ENCODE results near the gene CAMSAP2. TPM values are rescaled to one million over a fixed set of nuclear protein-coding genes. Genes with fewer than 3 reads are reported as not detected.

The CAMSAP2 gene
- total RNA-seq, 1 experiment from 2014 or later: 14.2 TPM

- DNase-seq (ENCODE audit: low spot score): no peak
- in situ Hi-C loops (cut with HindIII; ENCODE audit: low sequenced_read_pairs): no loop called here
Measured at GRCh38 chr1:200869753-200870391, 131.2 kb downstream of the CAMSAP2 start.

DNA sequence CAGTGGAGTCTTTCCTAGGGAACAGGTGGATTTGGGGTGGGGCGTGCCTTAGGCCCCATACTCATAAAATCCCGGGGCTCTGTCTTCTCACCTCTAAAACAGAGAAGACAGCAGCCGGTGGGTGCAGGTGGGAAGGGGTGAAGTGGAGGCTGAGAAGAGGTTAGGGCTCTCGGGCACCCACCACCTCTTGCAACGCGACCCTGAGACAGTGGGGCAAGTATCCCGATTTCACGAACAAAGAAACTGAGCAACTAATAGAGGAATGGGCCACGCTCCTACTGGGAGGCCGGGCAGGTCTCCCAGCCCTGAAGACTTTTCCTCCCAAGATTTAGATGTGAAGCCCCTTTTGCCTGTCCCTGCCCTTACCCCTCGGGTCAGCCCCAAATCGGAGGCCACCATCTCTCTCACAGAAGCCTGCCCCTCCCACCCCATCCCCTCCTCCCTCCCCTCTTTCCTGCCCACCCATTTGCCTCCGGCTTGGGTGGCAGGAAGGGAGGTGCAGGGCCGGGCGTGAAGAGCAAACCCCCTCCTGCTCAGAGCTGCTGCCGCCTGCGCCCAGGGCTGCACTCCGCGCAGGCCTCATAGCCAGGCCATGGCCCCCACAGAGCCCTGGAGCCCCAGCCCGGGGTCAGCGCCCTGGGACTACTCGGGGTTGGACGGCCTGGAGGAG, 133.9 kb downstream of the CAMSAP2 start, which contains the start of gene GPR25:
GPR25 (plus strand) TSS at position 536 of the 670 bp plus-strand sequence; CDS start at position 593, 57 bp downstream.
- DNase-seq (ENCODE audit: low spot score): no peak

DNA sequence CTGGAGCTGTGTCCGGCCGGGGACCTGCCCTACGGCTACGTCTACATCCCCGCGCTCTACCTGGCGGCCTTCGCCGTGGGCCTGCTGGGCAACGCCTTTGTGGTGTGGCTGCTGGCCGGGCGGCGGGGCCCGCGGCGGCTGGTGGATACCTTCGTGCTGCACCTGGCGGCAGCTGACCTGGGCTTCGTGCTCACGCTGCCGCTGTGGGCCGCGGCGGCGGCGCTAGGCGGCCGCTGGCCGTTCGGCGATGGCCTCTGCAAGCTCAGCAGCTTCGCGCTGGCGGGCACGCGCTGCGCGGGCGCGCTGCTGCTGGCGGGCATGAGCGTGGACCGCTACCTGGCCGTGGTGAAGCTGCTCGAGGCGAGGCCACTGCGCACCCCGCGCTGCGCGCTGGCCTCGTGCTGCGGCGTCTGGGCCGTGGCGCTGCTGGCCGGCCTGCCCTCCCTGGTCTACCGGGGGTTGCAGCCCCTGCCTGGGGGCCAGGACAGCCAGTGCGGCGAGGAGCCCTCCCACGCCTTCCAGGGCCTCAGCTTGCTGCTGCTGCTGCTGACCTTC, 134.5 kb downstream of the CAMSAP2 start:
- no peak for DNase-seq (ENCODE audit: low spot score)
- in situ Hi-C loops (cut with HindIII; ENCODE audit: low sequenced_read_pairs): no loop called here

More for the DNA sequence above, 133.9 kb downstream of the CAMSAP2 start, which contains the start of gene GPR25:
- in situ Hi-C loops (cut with HindIII; ENCODE audit: low sequenced_read_pairs): no loop called here

GRCh38 chr1:200873671-200874397, 135.1 kb downstream of the CAMSAP2 start:
- in situ Hi-C loops (cut with HindIII; ENCODE audit: low sequenced_read_pairs): no loop called here
- no peak for DNase-seq (ENCODE audit: low spot score)

GRCh38 chr1:200874694-200875093, 136.0 kb downstream of the CAMSAP2 start:
- DNase-seq (ENCODE audit: low spot score): no peak
- in situ Hi-C loops (cut with HindIII; ENCODE audit: low sequenced_read_pairs): no loop called here

DNA sequence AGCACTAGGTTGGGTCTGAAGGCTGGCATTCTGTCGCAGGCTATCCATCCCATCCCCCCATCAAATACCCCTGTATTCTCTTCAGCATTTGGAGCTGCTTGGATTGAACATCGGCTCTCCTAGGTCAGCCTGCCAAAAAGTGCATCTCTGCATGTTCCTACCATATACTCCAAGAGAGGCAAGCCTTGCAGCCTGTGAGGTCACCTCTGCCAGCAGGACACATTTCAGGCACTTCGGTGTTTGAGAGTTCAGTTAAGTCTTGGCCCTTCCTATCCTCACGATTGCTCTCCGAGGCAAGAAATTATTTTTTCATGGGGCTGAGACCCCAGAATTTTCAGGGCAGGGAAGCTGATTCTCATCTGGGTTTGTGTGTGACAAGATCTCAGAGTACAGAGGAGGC, 136.7 kb downstream of the CAMSAP2 start:
- DNase-seq (ENCODE audit: low spot score): no peak

DNA sequence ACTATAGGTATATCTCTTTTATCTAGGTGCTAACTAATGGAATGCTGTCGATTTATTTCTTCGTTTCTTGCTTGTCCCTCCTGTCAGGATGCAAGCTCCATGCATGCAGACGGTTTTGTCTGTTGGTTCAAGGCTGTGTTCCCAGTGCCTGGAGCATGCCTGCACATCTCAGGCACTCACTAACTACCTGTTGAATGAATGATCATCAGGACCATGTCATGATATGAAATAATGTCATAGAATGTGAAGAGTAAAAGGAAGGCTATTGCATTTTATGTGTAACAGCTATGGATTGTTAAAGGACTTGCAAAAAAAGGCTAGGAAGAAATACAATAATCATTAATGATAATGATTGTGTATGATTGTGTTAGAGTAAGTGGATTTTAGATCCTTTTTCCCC, 138.3 kb downstream of the CAMSAP2 start:
- no peak for DNase-seq (ENCODE audit: low spot score)
- in situ Hi-C loops (cut with HindIII; ENCODE audit: low sequenced_read_pairs): no loop called here

More for the DNA sequence above, 136.7 kb downstream of the CAMSAP2 start:
- in situ Hi-C loops (cut with HindIII; ENCODE audit: low sequenced_read_pairs): no loop called here

DNA sequence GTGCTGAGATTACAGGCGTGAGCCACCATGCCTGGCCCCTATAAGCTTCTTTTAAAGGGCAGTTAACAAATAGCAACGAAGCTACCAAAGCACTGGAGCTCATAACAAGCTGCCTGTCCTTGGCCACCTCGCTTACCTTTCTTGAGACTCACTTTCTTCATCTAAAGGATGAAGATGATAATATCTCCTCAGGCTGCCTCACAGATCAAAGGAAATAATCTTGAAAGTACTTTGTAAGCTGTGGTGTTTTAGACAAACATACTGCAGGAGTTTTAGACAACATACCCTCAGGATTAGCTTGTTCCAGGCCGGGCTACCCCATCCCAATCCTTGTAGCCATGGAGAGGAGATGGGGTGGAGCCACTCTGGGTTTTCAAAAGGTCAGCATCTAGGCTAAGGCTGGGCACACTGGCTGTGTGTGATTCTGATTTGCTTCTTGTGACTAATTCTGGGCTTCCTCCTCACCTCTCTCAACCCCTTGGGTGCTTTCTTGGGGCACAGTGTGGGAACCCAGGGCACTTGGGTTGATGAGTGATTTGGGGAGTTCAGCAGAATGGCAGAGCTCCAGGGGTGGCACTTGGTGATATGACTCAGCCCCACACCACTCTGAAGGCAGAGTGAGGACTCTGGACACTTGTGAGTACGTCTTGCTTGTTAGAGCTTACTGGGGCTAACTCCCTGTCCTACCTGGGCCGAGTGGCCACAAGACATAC, 139.3 kb downstream of the CAMSAP2 start:
- no peak for DNase-seq (ENCODE audit: low spot score)

DNA sequence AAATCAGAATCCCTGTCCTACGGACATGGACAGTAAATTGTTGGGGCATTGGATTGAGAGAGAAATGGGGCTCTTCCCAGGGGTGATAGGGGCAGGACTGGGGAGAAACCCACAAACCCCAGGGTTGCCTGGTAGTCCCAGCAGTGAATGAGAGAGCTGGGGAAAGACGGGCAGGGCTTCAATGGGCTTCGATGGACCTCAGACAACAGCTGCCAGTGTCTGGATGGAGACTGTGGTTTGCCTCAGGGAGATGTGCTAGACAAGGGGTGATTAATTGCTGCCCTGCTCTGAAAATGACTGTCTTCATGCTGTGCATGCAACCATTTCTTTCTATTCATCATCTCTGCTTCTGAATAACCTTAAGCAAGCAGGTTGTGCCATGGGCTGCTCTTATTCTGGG, 141.5 kb downstream of the CAMSAP2 start:
- no peak for DNase-seq (ENCODE audit: low spot score)
- in situ Hi-C loops (cut with HindIII; ENCODE audit: low sequenced_read_pairs): no loop called here

More for the DNA sequence above, 139.3 kb downstream of the CAMSAP2 start:
- in situ Hi-C loops (cut with HindIII; ENCODE audit: low sequenced_read_pairs): no loop called here

GRCh38 chr1:200883118-200883517, 144.4 kb downstream of the CAMSAP2 start:
- in situ Hi-C loops (cut with HindIII; ENCODE audit: low sequenced_read_pairs): no loop called here
- no peak for DNase-seq (ENCODE audit: low spot score)

DNA sequence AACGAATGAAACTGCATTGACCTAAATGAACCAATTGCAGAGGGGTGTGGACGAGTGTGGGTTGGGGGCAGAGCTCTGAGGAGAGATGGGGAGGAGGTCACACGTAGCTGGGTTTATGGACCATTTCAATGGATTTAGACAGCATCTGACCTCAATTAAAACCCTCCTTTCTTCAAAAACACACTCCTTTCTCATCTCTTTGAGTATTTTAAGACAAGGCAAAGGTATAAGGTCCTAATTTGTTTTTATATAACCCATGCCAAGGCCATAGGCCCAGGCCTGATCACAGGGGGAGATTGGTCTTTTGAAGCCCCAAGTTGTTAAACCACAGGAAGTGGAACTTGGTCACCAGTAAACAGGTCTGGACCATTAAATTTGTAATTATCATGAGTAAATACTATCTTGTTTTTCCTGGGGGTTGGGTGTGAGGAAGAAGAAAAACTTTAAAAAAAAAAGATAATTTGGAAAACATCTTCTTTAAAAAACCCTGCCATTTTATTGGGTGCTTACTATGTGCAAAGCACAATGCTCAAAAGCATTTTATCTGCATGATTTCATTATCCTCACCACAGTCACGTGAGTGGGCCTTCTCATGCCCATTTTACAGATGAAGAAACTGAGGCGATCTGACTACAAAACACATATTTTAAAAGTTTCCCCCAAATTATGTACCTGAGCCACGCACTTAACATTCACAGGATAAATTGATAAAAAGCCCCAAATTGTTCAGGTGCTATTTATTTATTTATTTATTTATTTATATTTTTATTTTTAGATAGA, 147.1 kb downstream of the CAMSAP2 start:
- DNase-seq (ENCODE audit: low spot score): no peak
- in situ Hi-C loops (cut with HindIII; ENCODE audit: low sequenced_read_pairs): no loop called here

GRCh38 chr1:200886594-200886993, 147.9 kb downstream of the CAMSAP2 start:
- DNase-seq (ENCODE audit: low spot score): no peak
- in situ Hi-C loops (cut with HindIII; ENCODE audit: low sequenced_read_pairs): no loop called here

GRCh38 chr1:200887036-200887435, 148.3 kb downstream of the CAMSAP2 start:
- in situ Hi-C loops (cut with HindIII; ENCODE audit: low sequenced_read_pairs): no loop called here
- DNase-seq (ENCODE audit: low spot score): no peak

GRCh38 chr1:200887772-200888348, 149.2 kb downstream of the CAMSAP2 start:
- no peak for DNase-seq (ENCODE audit: low spot score)
- in situ Hi-C loops (cut with HindIII; ENCODE audit: low sequenced_read_pairs): no loop called here

GRCh38 chr1:200888349-200888838, 149.7 kb downstream of the CAMSAP2 start:
- in situ Hi-C loops (cut with HindIII; ENCODE audit: low sequenced_read_pairs): no loop called here
- no peak for DNase-seq (ENCODE audit: low spot score)

GRCh38 chr1:200889571-200889970, 150.9 kb downstream of the CAMSAP2 start:
- in situ Hi-C loops (cut with HindIII; ENCODE audit: low sequenced_read_pairs): no loop called here
- no peak for DNase-seq (ENCODE audit: low spot score)

DNA sequence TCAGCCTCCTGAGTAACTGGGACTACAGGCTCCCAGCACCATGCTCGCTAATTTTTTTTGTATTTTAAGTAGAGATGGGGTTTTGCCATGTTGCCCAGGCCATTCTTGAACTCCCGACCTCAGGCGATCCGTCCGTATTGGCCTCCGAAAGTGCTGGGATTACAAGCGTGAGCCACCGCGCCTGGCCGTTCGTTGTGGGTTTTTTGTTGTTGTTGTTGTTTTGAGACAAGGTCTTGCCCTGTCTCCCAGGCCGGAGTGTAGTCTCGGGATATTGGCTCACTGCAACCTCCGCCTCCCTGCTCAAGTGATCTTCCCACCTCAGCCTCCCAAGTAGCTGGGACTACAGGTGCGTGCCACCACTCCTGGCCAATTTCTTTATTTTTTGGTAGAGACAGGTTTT, 151.3 kb downstream of the CAMSAP2 start:
- in situ Hi-C loops (cut with HindIII; ENCODE audit: low sequenced_read_pairs): no loop called here

More for the DNA sequence above, 151.3 kb downstream of the CAMSAP2 start:
- DNase-seq (ENCODE audit: low spot score): no peak
